ENCODE measurements around the gene PRAMEF5.
"Not testable (repeated sequence)": the region's sequence is repeated elsewhere in the genome, so short reads cannot be mapped to it uniquely, and the experiment has no call there.

PRAMEF5 gene

DNA sequence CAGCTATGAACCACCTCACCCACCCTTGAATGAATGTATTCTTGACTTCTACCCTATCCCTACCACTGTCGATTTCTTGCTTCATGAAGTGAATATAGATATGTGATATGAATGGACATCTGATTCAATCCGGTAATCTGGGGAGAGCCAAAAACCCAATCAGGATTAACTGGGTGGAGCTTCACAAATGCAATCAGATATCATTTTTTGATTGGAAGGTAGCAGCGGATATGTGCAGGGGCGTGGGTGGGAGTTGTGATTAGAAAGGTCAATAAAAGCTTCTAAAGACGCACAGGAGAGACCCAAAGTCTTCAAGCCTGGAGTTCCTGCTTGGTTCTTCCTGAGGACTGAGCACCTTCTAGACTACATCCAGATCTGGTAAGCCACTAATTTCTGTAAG is at the start of gene PRAMEF5:
Gene PRAMEF5, plus strand, starts transcription at position 301 of the 400 bp plus-strand sequence. CDS start 5,071 bp downstream, outside the sequence.
- DNase-seq, result not testable (repeated sequence)

DNA sequence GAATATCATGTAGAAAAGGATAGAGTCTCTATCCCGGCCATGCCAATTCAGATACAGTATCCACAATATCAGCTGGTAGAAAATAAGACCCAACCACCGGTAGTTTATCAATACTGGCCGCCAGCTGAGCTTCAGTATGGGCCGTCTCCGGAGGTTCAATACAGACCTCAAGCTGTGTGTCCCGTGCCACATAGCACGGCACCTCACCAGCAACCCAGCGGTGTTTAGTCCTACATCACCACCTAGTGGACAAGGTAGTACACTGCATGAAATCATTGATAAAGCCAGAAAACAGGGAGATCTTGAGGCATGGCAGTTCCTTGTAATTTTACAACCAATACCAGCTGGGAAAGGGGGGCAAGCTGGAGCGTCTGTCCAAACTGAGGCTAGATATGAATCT is 45.3 kb upstream of the PRAMEF5 start:
- DNase-seq, result not testable (repeated sequence)

- DNase-seq, result not testable (repeated sequence)
Observed at GRCh38 chr1:13216619-13217018, 37.4 kb upstream of the PRAMEF5 start.

DNA sequence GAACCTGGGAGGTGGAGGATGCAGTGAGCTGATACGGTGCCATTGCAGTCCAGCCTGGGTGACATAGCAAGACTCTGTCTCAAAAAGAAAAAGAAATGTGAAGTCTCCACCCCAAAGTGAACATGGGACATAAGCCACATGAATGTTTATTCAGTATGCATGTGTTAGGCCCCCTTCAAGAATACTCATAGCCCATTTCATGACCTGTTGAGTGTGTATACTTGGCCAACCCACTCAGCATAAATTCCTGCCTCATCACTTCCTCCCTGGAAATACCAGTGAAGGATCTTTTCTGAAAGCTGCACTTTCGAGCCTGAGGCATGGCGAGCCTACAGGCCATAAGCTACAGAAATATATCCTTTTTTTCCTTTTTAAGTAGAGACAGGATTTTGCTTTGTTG is 34.8 kb upstream of the PRAMEF5 start:
- not testable (repeated sequence) for DNase-seq

- DNase-seq, result not testable (repeated sequence)
Observed at GRCh38 chr1:13222788-13223187, 31.2 kb upstream of the PRAMEF5 start.

- no peak for DNase-seq
Observed at GRCh38 chr1:13224480-13225060, 29.4 kb upstream of the PRAMEF5 start.

- DNase-seq, result not testable (repeated sequence)
Observed at GRCh38 chr1:13225675-13226204, 28.3 kb upstream of the PRAMEF5 start, which contains the start of gene PRAMEF18. Gene PRAMEF18 (minus strand): TSS chr1:13226154. CDS start chr1:13226106, 48 bp downstream.

DNA sequence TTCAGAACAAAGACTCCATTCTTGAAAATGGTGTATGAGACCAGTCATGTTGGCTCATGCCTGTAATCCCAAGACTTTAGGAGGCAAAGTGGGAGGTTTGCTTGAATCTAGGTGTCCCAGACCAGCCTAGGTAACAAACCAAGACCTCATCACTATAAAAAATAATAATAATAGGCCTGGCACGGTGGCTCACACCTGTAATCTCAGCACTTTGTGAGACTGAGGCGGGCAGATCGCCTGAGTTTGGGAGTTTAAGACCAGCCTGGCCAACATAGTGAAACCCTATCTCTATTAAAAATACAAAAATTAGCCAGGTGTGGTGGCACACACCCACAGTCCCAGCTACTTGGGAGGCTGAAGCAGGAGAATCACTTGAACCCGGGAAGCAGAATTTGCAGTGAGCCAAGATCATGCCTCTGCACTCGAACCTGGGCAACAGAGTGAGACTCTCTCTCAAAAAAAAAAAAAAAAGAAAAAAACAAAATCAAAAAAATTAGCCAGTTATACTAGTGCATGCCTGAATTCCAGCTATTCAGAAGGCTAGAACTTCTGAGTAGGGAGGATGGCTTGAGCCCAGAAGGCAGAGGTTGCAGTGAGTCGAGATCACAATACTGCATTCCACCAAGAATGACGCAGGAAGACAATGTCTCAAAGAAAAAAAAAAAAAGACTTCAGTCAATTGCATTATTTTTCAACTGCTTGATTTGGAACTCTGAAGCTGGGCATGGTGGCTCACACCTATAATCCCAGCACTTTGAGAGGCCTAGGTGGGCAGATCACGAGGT is 26.5 kb upstream of the PRAMEF5 start:
- DNase-seq, result not testable (repeated sequence)

DNA sequence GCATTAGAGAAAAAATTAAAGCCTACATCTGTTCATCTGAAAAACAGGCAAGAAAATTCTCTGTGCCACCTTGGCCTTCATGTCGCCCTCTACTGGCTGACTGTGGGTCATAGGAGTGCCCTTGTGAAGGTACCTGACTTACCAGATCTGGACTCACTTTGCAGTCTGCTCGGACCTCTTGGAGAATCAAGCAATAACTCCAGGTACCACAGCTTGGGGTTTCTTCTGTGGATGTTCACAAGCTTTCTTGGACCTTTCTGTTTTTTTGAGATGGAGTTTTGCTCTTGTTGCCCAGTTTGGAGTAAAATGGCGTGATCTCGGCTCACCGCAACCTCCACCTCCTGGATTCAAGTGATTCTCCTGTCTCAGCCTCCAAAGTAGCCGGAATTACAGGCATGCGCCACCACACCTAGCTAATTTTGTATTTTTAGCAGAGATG is 25.6 kb upstream of the PRAMEF5 start:
- peak; percentile 5 to 19 for DNase-seq

DNA sequence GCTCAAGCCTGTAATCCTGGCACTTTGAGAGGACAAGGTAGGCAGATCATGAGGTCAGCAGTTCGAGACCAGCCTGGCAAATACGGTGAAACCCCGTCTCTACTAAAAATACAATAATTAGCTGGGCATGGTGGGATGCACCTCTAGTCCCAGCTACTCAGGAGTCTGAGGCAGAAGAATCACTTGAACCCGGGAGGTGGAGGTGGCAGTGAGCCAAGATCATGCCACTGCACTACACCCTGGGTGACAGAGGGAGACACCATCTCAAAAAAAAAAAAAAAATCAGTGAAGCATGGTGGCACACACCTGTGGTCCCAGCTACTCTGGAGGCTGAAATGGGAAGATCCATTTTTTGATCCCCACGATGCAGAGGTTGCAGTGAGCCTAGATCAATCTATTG is 23.9 kb upstream of the PRAMEF5 start:
- DNase-seq, result not testable (repeated sequence)

DNA sequence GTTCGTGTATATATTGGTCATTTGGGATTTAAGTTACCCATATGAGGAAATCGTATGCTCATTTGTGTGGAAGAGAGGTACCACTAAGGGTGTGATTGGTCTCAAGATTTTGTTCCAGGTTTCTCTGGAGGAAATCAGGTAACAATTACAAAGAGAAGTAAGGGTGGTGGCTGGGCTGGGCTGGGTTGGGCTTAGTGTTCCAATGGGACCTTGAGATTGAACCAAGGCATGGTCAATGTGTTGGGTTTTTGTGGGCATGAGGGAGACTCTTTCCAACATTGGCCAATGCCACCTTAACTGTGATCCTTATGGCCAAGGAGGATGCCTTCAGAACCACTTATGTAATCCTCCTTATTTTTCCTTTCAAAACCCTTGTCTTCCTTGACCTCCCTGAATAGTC is 23.4 kb upstream of the PRAMEF5 start:
- DNase-seq, result not testable (repeated sequence)

- DNase-seq, result not testable (repeated sequence)
Observed at GRCh38 chr1:13231061-13231750, 22.8 kb upstream of the PRAMEF5 start.

DNA sequence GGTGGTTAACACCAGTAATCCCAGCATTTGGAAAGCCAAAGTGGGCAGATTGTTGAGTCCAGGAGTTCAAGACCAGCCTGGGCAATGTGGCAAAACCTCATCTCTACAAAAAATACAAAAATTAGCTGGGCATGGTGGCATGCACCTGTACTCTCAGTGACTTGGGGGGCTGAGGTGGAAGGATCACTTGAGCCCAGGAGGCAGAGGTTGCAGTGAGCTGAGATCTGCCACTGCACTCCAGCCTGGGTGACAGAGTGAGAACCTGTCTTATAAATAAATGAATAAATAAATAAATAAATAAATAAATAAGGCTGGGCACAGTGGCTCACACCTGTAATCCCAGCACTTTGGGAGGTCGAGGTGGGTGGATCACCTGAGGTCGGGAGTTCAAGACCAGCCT is 21.9 kb upstream of the PRAMEF5 start:
- DNase-seq, result not testable (repeated sequence)

- DNase-seq, result not testable (repeated sequence)
Observed at GRCh38 chr1:13234057-13234456, 19.9 kb upstream of the PRAMEF5 start.

- DNase-seq, result not testable (repeated sequence)
Observed at GRCh38 chr1:13237572-13237971, 16.4 kb upstream of the PRAMEF5 start.

DNA sequence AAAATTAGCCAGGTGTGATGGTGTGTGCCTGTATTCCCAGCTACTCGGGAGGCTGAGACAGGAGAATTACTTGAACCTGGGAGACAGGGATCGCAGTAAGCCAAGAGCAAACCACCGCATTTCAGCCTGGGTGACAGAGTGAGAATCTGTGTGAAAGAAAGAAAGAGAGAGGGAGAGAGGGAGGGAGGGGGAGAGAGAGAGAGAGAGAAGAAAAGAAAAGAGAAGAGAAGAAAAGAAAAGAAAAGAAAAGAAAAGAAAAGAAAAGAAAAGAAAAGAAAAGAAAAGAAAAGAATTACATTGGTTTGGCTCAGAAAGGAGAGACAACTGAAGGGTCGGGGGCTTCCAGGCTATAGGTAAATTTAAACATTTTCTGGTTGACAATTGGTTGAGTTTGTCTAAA is 14.4 kb upstream of the PRAMEF5 start:
- DNase-seq, result not testable (repeated sequence)

GRCh38 chr1:13243536-13244263 is 10.3 kb upstream of the PRAMEF5 start:
- DNase-seq, result not testable (repeated sequence)

GRCh38 chr1:13245841-13246553 is 8.0 kb upstream of the PRAMEF5 start:
- DNase-seq, result not testable (repeated sequence)

DNA sequence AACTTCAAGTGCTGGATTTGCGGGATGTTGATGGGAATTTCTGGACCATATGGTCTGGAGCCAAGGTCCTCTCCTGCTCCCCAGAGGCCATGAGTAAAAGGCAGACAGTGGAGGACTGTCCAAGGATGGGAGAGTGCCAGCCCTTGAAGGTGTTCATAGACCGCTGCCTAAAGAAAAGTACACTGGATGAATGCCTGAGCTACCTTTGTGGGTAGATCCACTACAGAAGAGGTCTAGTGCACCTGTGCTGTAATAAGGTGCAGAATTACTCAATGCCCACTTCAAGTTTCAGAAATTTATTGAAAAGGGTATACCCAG is 7.5 kb upstream of the PRAMEF5 start:
- not testable (repeated sequence) for DNase-seq

- not testable (repeated sequence) for DNase-seq
Observed at GRCh38 chr1:13247122-13247521, 6.9 kb upstream of the PRAMEF5 start.

DNA sequence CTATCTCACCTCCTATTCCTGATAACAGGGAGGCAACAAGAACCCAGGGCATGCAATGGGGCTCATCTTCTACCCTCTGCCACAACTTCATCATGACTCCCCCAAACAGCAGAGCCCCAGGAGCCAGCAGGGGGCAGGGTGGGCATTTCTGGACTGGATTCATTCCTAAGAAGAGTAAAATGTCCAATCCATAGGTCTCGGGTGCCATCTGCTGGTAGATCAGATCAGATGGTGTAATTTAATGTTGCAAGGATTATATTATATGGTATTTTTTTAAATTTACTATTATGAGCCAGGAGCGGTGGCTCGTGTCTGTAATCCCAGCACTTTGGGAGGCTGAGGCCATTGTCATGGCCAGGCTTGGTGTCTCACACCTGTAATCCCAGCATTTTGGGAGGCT is 11.1 kb downstream of the PRAMEF5 start:
- not testable (repeated sequence) for DNase-seq

- DNase-seq, result peak in 1 of 2 experiments; percentile 2
Observed at GRCh38 chr1:13277016-13277415, 23.0 kb downstream of the PRAMEF5 start.
